Muscle layer of colon (tissue), 2 donors: ENCODE data around the gene TSPAN11.

ENCODE experiments used
- H3K27ac ChIP-seq: one replicate; pipeline ENCODE4 v1.7.0; 2013; ENCODE audit warnings: low read depth, mild to moderate bottlenecking, low read length, moderate library complexity
- H3K27me3 ChIP-seq, 2 donors: one replicate each; pipeline ENCODE4 v1.7.0; 2013; ENCODE audit warnings: low read length in 2 of 2, mild to moderate bottlenecking in 2 of 2; ENCODE audit not compliant: insufficient read depth in 2 of 2, control insufficient read depth in 1 of 2
- H3K36me3 ChIP-seq: one replicate; pipeline ENCODE4 v1.7.0; 2013; ENCODE audit warnings: mild to moderate bottlenecking, low read length; ENCODE audit not compliant: insufficient read depth
- H3K4me1 ChIP-seq: one replicate; pipeline ENCODE4 v1.7.0; 2013; ENCODE audit warnings: mild to moderate bottlenecking, low read length; ENCODE audit not compliant: insufficient read depth
- H3K4me3 ChIP-seq, 2 donors: one replicate each; pipeline ENCODE4 v1.7.0; 2013; ENCODE audit warnings: low read length in 2 of 2, low read depth in 1 of 2, mild to moderate bottlenecking in 1 of 2, moderate library complexity in 1 of 2
- H3K9ac ChIP-seq: one replicate; pipeline ENCODE4 v1.7.0; 2013; ENCODE audit warnings: low read length
- H3K9me3 ChIP-seq: one replicate; pipeline ENCODE4 v1.7.0; 2013; ENCODE audit warnings: mild to moderate bottlenecking, low read length
- donor health status: abdominal sarcoma.
- donor health status: Adenocarcinoma of cecum.

The TSPAN11 gene

DNA sequence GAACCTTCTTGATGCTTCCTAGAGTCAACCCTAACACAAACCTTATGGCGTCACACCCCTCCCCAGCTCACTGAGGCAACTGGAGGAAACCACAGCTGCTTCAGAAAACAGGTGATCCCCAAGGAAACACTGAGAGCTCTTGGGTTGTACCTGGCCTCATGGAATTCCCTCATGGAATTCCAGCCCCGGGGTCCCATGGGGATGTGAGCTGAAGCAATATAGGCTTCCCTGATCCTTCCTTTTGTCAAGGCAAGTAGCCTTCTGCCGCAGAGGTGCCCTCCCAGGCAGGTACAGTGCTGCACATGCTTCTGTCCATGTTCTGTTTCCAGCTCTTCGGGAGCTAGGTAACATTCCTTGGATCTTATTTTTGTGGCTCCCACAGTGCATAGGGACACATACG lies 47.3 kb downstream of the TSPAN11 start:
- no peak overlapping the region for H3K9ac ChIP-seq
- H3K4me3 ChIP-seq, result no peak overlapping the region
- no peak overlapping the region for H3K27ac ChIP-seq
- H3K36me3 ChIP-seq, result no peaks in the 10 kb centered on the region
- no peaks in the 10 kb centered on the region for H3K27me3 ChIP-seq
- peaks cover 11% of the 10 kb centered on the region for H3K4me1 ChIP-seq
- no peaks in the 10 kb centered on the region for H3K9me3 ChIP-seq

DNA sequence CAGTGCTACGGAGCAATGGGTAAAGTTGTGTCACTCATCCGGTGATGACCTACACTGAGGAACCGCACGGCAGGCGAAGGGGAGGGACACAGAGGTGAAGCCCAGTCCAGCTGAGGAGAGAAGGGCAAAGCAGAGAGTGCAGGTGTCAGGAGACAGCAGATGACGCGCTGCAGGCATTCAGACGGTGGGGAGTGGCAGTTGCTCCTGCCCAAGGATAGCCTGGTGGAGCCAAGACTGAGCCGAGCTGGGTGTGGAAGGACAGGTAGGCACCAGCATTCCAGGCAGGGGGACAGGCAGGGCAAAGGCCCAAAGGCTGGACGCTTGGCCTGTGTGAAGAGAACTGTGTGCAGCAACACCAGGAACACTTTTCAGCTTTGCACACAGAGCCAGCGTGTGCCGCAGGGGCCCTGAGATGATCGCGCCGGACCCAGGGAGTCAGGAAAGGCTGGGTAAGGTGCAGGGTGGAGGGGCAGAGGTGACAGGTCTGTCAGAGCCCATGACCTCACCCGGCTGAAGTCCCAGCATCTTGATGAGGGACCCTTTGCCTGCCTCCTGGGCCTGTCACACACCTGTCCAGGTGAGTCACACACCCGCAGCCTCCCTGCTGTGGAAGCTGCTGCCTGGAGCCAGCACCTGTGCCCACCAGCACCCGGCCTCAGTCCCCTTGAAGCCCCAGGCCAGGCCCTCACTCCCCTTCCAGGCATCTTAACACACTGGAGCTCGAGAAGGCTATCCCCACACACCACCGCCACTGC lies 48.4 kb downstream of the TSPAN11 start:
- Histone ChIP-seq H3K9ac (no peak overlapping the region), H3K27ac (no peak overlapping the region), H3K36me3 (no peaks in the 10 kb centered on the region), H3K4me3 (no peak overlapping the region), H3K9me3 (no peaks in the 10 kb centered on the region), H3K4me1 (peaks cover 17% of the 10 kb centered on the region), H3K27me3 (no peaks in the 10 kb centered on the region)

DNA sequence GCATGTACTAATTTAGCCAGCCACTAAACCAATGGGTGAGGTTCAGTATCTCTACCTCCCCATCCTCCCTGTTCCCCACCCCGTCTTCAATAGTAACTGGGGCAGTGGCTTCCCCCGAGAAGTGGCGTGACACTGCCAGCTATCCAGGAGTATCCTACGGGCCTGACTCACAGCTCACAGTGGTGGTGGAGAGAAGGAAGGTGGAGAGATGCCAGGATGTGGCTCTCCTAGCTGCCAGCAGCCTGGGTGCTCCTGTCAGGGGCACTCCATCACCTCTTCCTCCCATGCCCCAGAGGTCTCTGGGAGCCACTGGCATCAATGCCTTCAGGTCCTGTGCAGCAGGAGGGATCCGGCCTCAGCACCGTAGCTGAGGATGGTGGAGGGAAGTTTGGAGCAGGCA lies 49.0 kb downstream of the TSPAN11 start:
- Histone ChIP-seq H3K9ac (no peak overlapping the region), H3K4me3 (no peak overlapping the region), H3K27ac (no peak overlapping the region), H3K4me1 (peaks cover 15% of the 10 kb centered on the region), H3K27me3 (no peaks in the 10 kb centered on the region), H3K9me3 (no peaks in the 10 kb centered on the region), H3K36me3 (no peaks in the 10 kb centered on the region)

DNA sequence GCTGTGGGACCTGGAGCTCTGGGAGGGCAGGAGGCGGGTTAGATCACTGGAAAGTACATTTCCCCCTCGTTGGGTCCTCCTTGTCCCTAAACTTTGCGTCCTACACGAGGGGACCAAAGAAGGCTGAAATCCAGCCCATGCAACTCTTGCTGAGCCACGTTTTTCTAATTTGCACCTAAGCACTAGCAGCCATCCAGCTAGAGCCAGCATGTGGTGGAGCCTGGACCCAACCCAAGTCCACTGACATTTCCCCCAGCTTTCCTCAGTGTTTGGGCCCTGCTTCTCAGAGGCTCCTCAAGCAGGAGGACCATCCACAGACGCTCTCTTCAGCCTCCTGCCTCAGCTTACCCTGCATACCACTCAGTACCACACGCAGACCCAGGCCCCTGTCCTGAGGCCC lies 49.7 kb downstream of the TSPAN11 start:
- Histone ChIP-seq H3K4me3 (no peak overlapping the region), H3K9ac (no peak overlapping the region), H3K27me3 (no peaks in the 10 kb centered on the region), H3K36me3 (no peaks in the 10 kb centered on the region), H3K9me3 (no peaks in the 10 kb centered on the region), H3K27ac (no peak overlapping the region), H3K4me1 (peaks cover 9% of the 10 kb centered on the region)

DNA sequence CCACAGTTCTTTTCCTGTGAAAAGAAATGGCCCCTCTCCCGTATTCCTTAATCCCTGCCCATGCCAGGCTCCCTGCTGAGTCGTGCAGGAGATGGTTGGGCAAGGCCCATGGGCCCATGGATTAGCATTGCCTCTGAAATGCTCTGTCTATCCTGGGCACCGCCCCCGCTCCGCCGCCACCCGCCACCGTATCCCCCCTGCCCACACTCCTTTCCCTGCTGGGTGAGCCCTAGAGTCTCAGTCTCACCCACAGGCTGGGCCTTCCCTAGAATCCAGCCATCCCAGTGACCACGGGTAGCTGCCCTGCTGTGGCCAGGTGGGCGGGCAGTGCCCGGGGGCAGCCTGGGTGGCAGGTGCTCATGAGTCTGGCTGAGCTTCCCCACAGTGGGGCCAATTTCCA lies 50.6 kb downstream of the TSPAN11 start:
- Histone ChIP-seq H3K27me3 (no peaks in the 10 kb centered on the region), H3K9me3 (no peaks in the 10 kb centered on the region), H3K27ac (no peak overlapping the region), H3K9ac (no peak overlapping the region), H3K36me3 (no peaks in the 10 kb centered on the region), H3K4me1 (peaks cover 9% of the 10 kb centered on the region), H3K4me3 (no peak overlapping the region)

DNA sequence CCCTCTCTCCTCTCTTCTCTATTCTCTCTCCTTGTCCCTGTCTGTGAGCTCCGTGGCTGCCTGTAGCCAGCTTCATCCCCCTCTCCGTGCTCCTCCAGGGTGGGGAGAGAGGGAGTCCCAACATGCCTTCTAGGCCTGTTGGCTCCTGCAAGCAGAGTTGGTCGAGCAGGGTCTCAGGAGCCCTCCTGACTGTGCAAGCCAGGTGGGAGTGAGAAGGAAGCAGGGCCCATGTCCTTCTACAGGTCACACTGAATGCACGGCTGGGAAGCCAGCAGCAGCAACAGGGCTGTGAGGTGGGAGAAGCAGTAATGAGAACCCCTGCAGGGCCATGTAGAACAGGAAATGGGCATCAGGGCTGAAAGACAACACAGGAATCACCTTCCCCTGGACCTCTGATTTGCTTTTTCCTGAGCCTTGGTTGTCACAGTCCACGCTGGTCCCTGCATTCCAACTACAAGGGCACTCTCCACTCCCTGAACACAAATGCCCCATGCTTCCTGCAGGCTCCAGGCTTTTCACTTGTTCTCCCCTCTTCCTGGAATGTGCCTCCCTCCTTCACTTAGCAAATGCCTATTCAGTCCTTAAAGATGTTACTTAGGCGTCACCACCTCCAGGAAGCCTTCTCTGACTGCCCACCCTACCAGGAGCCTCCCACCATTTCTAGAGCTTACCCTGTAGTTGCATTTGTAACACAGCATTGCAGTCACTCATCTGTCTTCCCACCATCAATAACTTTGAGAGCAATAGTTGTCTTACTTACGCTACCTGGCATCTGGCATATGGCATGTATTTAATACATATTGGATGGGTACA lies 51.2 kb downstream of the TSPAN11 start:
- Histone ChIP-seq H3K4me3 (no peak overlapping the region), H3K27ac (no peak overlapping the region), H3K4me1 (peaks cover 9% of the 10 kb centered on the region), H3K9ac (no peak overlapping the region), H3K36me3 (no peaks in the 10 kb centered on the region), H3K9me3 (no peaks in the 10 kb centered on the region), H3K27me3 (no peaks in the 10 kb centered on the region)

DNA sequence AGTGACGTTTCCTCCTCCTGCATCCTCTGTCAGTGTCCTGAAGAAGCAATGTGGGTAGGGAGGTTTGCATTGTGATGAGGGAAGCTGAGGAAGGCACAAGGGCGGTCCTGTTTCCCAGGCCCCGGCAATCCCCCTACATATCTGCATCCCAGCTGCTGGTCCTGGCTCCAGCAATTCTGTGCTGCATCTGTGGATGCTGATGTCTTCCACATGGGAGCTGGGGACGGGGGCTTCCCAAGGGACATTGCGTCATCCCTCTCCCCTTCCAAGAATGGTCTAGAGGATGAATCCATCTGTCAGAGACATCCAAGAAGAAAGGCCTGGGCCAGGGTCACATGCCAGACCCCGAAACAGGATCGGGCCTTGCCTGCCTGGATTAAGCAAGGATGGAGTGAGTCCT lies 52.1 kb downstream of the TSPAN11 start:
- H3K27me3 ChIP-seq, result no peaks in the 10 kb centered on the region
- no peak overlapping the region for H3K4me3 ChIP-seq
- H3K9me3 ChIP-seq, result no peaks in the 10 kb centered on the region
- no peak overlapping the region for H3K9ac ChIP-seq
- H3K36me3 ChIP-seq, result no peaks in the 10 kb centered on the region
- no peak overlapping the region for H3K27ac ChIP-seq
- H3K4me1 ChIP-seq, result peaks cover 9% of the 10 kb centered on the region

DNA sequence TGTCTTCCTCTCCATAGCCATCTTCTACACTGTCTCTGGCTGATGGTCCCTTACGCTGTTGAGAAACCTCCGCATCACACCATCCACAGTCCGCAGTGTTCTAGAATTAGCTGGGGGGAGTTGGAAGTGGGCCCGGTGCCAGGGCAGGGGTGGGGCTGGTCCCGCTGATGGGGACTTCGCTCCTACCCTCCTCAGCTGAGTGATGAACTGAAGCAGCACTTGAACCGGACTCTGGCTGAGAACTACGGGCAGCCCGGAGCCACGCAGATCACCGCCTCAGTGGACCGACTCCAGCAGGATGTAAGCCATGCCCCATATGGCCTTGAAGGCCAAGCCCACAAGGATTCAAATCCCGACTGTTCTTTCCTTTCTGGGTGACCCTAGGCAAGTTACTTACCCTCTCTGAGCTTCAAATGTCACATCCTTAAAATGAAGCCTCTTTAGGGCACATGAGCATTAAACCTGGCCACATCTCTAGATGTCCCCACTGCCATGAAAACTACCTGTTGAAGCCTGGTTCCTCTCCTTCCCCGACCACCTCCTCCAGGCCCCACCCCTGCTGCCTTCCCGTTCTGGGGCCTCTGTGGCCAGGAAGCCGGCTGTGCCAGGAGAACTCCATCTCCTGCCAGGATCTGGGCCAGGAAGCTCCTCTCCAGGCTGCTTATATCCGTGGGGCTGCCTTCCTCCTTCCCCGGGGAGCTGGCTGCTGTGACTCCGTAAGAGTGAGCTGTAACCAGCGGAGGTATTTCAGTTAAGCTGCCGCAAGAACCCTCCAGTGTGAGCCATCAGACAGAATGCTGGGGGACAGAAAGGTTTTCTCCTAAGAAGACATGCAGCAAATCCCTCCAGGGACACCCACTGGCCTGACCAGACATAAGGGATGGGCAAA lies 53.1 kb downstream of the TSPAN11 start:
- no peaks in the 10 kb centered on the region for H3K27me3 ChIP-seq
- H3K4me1 ChIP-seq, result peaks cover 9% of the 10 kb centered on the region
- no peak overlapping the region for H3K9ac ChIP-seq
- no peaks in the 10 kb centered on the region for H3K9me3 ChIP-seq
- no peak overlapping the region for H3K27ac ChIP-seq
- H3K36me3 ChIP-seq, result no peaks in the 10 kb centered on the region
- H3K4me3 ChIP-seq, result no peak overlapping the region

DNA sequence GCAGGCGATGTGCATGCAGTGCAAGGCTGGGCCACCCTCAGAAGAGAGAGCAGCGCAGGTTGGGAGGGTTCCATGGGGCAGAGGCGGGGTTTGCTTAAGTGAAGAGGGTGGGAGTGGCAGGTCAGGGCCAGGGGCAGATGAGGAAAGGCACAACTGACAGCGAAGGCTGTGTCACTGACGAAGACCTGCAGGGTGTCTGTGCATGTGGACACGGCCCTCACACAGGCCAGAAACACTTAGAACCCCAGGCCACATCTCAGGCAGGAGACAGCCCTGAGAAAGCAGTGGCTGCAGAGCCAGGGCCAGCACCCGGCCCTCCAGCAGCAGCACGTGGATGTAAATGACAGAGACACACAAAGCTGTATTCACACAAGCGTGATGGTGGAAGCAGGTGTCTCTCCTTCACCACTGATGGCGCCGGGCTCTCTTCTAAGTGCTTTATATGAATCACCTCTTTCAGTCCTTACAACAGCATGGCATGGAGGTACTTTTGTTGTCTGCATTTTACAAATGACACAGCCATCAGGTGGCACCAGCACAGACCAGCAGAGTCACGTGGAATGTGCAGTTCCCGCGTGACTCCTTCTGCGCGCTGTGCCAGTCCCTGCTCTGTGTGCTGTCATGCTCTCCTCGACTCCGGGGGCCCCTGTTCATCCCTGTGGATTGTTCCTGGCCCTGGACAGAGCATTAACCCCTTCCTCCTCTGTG lies 54.6 kb downstream of the TSPAN11 start:
- Histone ChIP-seq H3K36me3 (no peaks in the 10 kb centered on the region), H3K4me1 (peaks cover 9% of the 10 kb centered on the region), H3K27ac (no peak overlapping the region), H3K27me3 (no peaks in the 10 kb centered on the region), H3K9ac (no peak overlapping the region), H3K9me3 (no peaks in the 10 kb centered on the region), H3K4me3 (no peak overlapping the region)

DNA sequence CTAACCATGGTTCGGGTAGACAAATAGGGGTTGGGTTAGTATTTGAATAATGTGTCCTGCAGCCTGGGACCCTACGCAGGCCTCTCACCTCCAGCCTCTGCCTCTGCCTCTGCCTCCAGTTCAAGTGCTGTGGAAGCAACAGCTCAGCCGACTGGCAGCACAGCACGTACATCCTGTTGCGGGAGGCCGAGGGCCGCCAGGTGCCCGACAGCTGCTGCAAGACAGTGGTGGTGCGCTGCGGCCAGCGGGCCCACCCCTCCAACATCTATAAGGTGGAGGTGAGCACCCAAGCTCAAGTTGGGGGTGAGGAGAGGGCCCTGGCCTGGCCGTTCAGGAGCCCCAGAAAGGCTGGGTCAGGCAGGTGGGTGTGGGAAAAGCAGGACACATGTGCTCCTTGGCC lies 55.9 kb downstream of the TSPAN11 start:
- Histone ChIP-seq H3K4me1 (peaks cover 9% of the 10 kb centered on the region), H3K36me3 (no peaks in the 10 kb centered on the region), H3K27me3 (no peaks in the 10 kb centered on the region), H3K4me3 (no peak overlapping the region), H3K9ac (no peak overlapping the region), H3K27ac (no peak overlapping the region), H3K9me3 (no peaks in the 10 kb centered on the region)
